ENCODE data around the gene MEIOB.

DNA sequence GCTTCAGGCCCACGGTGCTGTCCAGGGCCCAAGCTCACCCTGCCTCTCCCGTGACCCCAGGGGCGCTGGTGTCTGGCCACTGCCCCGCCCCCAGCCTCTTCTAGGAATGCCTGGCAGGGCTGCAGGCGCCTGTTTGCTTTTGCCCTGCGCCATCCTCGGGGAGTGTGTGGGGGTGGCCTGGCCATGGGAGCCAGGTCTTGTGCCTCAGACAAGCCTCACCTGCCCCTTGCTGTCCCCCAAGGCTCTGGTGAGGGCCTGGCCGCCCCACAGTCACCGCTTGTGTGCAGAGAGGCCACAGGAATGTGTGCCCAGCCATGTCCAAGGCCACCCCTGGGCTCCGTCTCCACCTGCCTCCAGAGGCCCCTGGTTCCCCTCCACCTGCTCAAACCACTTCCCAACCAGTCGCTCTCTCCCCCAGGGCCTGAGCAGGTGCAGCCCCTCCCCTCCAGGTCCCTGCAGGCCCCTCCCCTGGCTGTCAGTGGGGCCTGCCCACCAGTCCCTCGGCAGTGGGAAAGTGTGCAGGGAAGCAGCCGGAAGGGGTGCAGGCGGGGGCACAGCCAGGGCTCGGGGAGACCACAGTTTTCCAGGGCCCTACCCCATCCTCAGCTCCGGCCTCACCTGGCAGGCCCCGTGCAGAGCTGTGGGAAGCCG is 77.6 kb downstream of the MEIOB start:
- no peak for TF ChIP-seq CTCF (IDR thresholded peaks at IDR 0.05; ENCODE audit: low read depth, low read length)
- no peak for TF ChIP-seq EZH2phosphoT487 (IDR thresholded peaks at IDR 0.05; ENCODE audit: low read depth)

All from OCI-LY3 (cell line).